HEK293 (cell line): ENCODE results near the gene MDFIC.

Experiments
- HIC1 ChIP-seq: fragments of 450-650 bp; formaldehyde crosslinking; IDR thresholded peaks from 2 replicates; pipeline ENCODE4 v1.5.1; 2016; ENCODE audit warnings: missing biosample characterization, missing genetic modification characterization
- HOXC10 ChIP-seq: sonication (generic); formaldehyde crosslinking; IDR thresholded peaks from 2 replicates; pipeline ENCODE4 v1.8.1; 2023; ENCODE audit warnings: mild to moderate bottlenecking, missing genetic modification reagents
- KLF9 ChIP-seq: fragments of 450-650 bp; formaldehyde crosslinking; IDR thresholded peaks from 2 replicates; pipeline ENCODE4 v1.5.1; 2016; ENCODE audit warnings: missing biosample characterization, missing genetic modification characterization, low read depth
- MYNN ChIP-seq: fragments of 450-650 bp; formaldehyde crosslinking; IDR thresholded peaks from 2 replicates; pipeline ENCODE4 v1.5.1; 2016; ENCODE audit warnings: missing biosample characterization, missing genetic modification characterization, borderline replicate concordance
- MZF1 ChIP-seq: fragments of 450-650 bp; formaldehyde crosslinking; IDR thresholded peaks from 2 replicates; pipeline ENCODE4 v1.5.1; 2017; ENCODE audit warnings: missing biosample characterization, missing genetic modification characterization, borderline replicate concordance
- PRDM6 ChIP-seq: fragments of 450-650 bp; formaldehyde crosslinking; IDR thresholded peaks from 2 replicates; pipeline ENCODE4 v1.5.1; 2017; ENCODE audit warnings: missing biosample characterization, missing genetic modification characterization
- REPIN1 ChIP-seq: fragments of 450-650 bp; formaldehyde crosslinking; IDR thresholded peaks from 2 replicates; pipeline ENCODE4 v1.5.1; 2017; ENCODE audit warnings: missing biosample characterization, missing genetic modification characterization, low read depth
- SP2 ChIP-seq: fragments of 450-650 bp; formaldehyde crosslinking; IDR thresholded peaks from 2 replicates; pipeline ENCODE4 v1.5.1; 2016; ENCODE audit warnings: missing biosample characterization, missing genetic modification characterization
- SP7 ChIP-seq: fragments of 450-650 bp; formaldehyde crosslinking; IDR thresholded peaks from 2 replicates; pipeline ENCODE4 v1.5.1; 2016; ENCODE audit warnings: missing biosample characterization, missing genetic modification characterization
- ZBTB1 ChIP-seq: fragments of 450-650 bp; formaldehyde crosslinking; IDR thresholded peaks from 2 replicates; pipeline ENCODE4 v1.5.1; 2016; ENCODE audit warnings: missing biosample characterization, missing genetic modification characterization
- ZBTB44 ChIP-seq: fragments of 450-650 bp; IDR thresholded peaks from 2 replicates; pipeline ENCODE4 v1.5.1; 2018; ENCODE audit warnings: missing biosample characterization, mild to moderate bottlenecking, missing genetic modification characterization
- ZEB2 ChIP-seq: fragments of 450-650 bp; formaldehyde crosslinking; IDR thresholded peaks from 2 replicates; pipeline ENCODE4 v1.5.1; 2016; ENCODE audit warnings: missing biosample characterization, missing genetic modification characterization
- ZIC2 ChIP-seq: fragments of 450-650 bp; formaldehyde crosslinking; IDR thresholded peaks from 2 replicates; pipeline ENCODE4 v1.5.1; 2016; ENCODE audit warnings: missing biosample characterization, missing genetic modification characterization
- ZNF138 ChIP-seq: fragments of 450-650 bp; formaldehyde crosslinking; IDR thresholded peaks from 2 replicates; pipeline ENCODE4 v1.5.1; 2016; ENCODE audit warnings: missing biosample characterization, missing genetic modification characterization, borderline replicate concordance
- ZNF169 ChIP-seq: fragments of 450-650 bp; formaldehyde crosslinking; IDR thresholded peaks from 2 replicates; pipeline ENCODE4 v1.5.1; 2016; ENCODE audit warnings: missing biosample characterization, missing genetic modification characterization
- ZNF175 ChIP-seq: fragments of 450-650 bp; formaldehyde crosslinking; IDR thresholded peaks from 2 replicates; pipeline ENCODE4 v1.5.1; 2016; ENCODE audit warnings: missing biosample characterization, missing genetic modification characterization
- ZNF184 ChIP-seq: fragments of 450-650 bp; IDR thresholded peaks from 2 replicates; pipeline ENCODE4 v1.5.1; 2018; ENCODE audit warnings: missing biosample characterization, mild to moderate bottlenecking, missing genetic modification characterization
- ZNF214 ChIP-seq: fragments of 450-650 bp; formaldehyde crosslinking; IDR thresholded peaks from 2 replicates; pipeline ENCODE4 v1.5.1; 2017; ENCODE audit warnings: missing biosample characterization, mild to moderate bottlenecking, missing genetic modification characterization, borderline replicate concordance
- ZNF24 ChIP-seq: fragments of 450-650 bp; formaldehyde crosslinking; IDR thresholded peaks from 2 replicates; pipeline ENCODE4 v1.5.1; 2016; ENCODE audit warnings: missing biosample characterization, missing genetic modification characterization
- ZNF274 ChIP-seq, 2 experiments: fragments of 200-500 bp in 1 of 2; fragments of 450-650 bp in 1 of 2; sonication (Bioruptor generic) in 1 of 2; formaldehyde crosslinking in 1 of 2; IDR thresholded peaks; 2 replicates each; pipeline versions ENCODE4 v1.5.1 to v1.6.1; 2014 to 2016; ENCODE audit warnings: borderline replicate concordance in 1 of 2, inconsistent platforms in 1 of 2, low read length in 1 of 2, missing biosample characterization in 1 of 2, missing genetic modification characterization in 1 of 2
- ZNF433 ChIP-seq: fragments of 450-650 bp; formaldehyde crosslinking; IDR thresholded peaks from 2 replicates; pipeline ENCODE4 v1.5.1; 2016; ENCODE audit warnings: missing biosample characterization, missing genetic modification characterization, low read depth
- ZNF473 ChIP-seq: fragments of 450-650 bp; formaldehyde crosslinking; IDR thresholded peaks from 2 replicates; pipeline ENCODE4 v1.5.1; 2017; ENCODE audit warnings: missing biosample characterization, missing genetic modification characterization
- ZNF48 ChIP-seq: fragments of 450-650 bp; formaldehyde crosslinking; IDR thresholded peaks from 2 replicates; pipeline ENCODE4 v1.5.1; 2016; ENCODE audit warnings: missing biosample characterization, missing genetic modification characterization
- ZNF488 ChIP-seq: fragments of 450-650 bp; formaldehyde crosslinking; IDR thresholded peaks from 2 replicates; pipeline ENCODE4 v1.5.1; 2016; ENCODE audit warnings: missing biosample characterization, missing genetic modification characterization
- ZNF558 ChIP-seq: fragments of 450-650 bp; formaldehyde crosslinking; IDR thresholded peaks from 2 replicates; pipeline ENCODE4 v1.5.1; 2016; ENCODE audit warnings: missing biosample characterization, missing genetic modification characterization
- ZNF561 ChIP-seq: fragments of 450-650 bp; IDR thresholded peaks from 2 replicates; pipeline ENCODE4 v1.5.1; 2018; ENCODE audit warnings: missing biosample characterization, missing genetic modification characterization, borderline replicate concordance
- ZNF580 ChIP-seq: fragments of 450-650 bp; formaldehyde crosslinking; IDR thresholded peaks from 2 replicates; pipeline ENCODE4 v1.5.1; 2016; ENCODE audit warnings: missing biosample characterization, missing genetic modification characterization
- ZNF585B ChIP-seq: fragments of 450-650 bp; formaldehyde crosslinking; IDR thresholded peaks from 2 replicates; pipeline ENCODE4 v1.5.1; 2016; ENCODE audit warnings: missing biosample characterization, missing genetic modification characterization
- ZNF600 ChIP-seq: fragments of 450-650 bp; formaldehyde crosslinking; IDR thresholded peaks from 2 replicates; pipeline ENCODE4 v1.5.1; 2016; ENCODE audit warnings: missing biosample characterization, missing genetic modification characterization
- ZNF610 ChIP-seq: fragments of 450-650 bp; formaldehyde crosslinking; IDR thresholded peaks from 2 replicates; pipeline ENCODE4 v1.5.1; 2016; ENCODE audit warnings: missing biosample characterization, missing genetic modification characterization, borderline replicate concordance
- ZNF629 ChIP-seq: fragments of 450-650 bp; formaldehyde crosslinking; IDR thresholded peaks from 2 replicates; pipeline ENCODE4 v1.5.1; 2017; ENCODE audit warnings: missing biosample characterization, missing genetic modification characterization
- ZNF677 ChIP-seq: fragments of 450-650 bp; IDR thresholded peaks from 2 replicates; pipeline ENCODE4 v1.5.0; 2018; ENCODE audit warnings: missing biosample characterization, mild to moderate bottlenecking, missing genetic modification characterization, moderate library complexity
- ZSCAN18 ChIP-seq: fragments of 450-650 bp; formaldehyde crosslinking; IDR thresholded peaks from 2 replicates; pipeline ENCODE4 v1.5.1; 2016; ENCODE audit warnings: missing biosample characterization, missing genetic modification characterization

MDFIC gene

GRCh38 chr7:114889646-114890285 is 32.1 kb upstream of the MDFIC start (continued):
- TF ChIP-seq ZNF184 (tag by site-specific recombination) (0 out of 2 replicates have a peak, but pooled peaks have one; percentile 27), ZSCAN18 (tag by site-specific recombination) (no peak), ZNF24 (no peak), HOXC10 (no peak), PRDM6 (tag by site-specific recombination) (0 out of 2 replicates have a peak, but pooled peaks have one; percentile 12), ZNF169 (tag by site-specific recombination) (no peak), ZBTB1 (tag by site-specific recombination) (no peak), ZNF558 (tag by site-specific recombination) (0 out of 2 replicates have a peak, but pooled peaks have one; percentile 25), ZNF561 (tag by site-specific recombination) (no peak), MZF1 (no peak), HIC1 (0 out of 2 replicates have a peak, but pooled peaks have one; percentile 12), MYNN (tag by site-specific recombination) (no peak), ZNF274 (IDR thresholded peaks at IDR 0.05; ENCODE audit: low read length) (no peak), ZNF274 (tag by site-specific recombination; IDR thresholded peaks at IDR 0.05; ENCODE audit: borderline replicate concordance) (no peak), ZNF600 (tag by site-specific recombination) (no peak; the same call in 1 of the 2 replicates), ZNF175 (tag by site-specific recombination) (no peak), ZNF585B (tag by site-specific recombination) (no peak), REPIN1 (tag by site-specific recombination) (no peak), ZEB2 (tag by site-specific recombination) (0 out of 2 replicates have a peak, but pooled peaks have one; percentile 40), ZNF433 (no peak), ZNF580 (no peak), ZNF610 (tag by site-specific recombination) (no peak), ZNF629 (peak; percentile 52; the same call in 1 of the 2 replicates), ZNF473 (tag by site-specific recombination) (no peak), SP2 (tag by site-specific recombination) (no peak), ZIC2 (tag by site-specific recombination) (no peak), SP7 (peak; percentile 39; the same call in 1 of the 2 replicates), ZNF214 (tag by site-specific recombination) (no peak), ZNF48 (no peak), ZNF488 (tag by site-specific recombination) (no peak), ZNF677 (tag by site-specific recombination) (no peak), ZNF138 (tag by site-specific recombination) (no peak), KLF9 (no peak), ZBTB44 (tag by site-specific recombination) (no peak)
